Aorta (tissue), 5 donors: ENCODE data around the gene PPEF2. TPM values are rescaled to one million over a fixed set of nuclear protein-coding genes. Genes with fewer than 3 reads are reported as not detected.
"Not testable (repeated sequence)": the region's sequence is repeated elsewhere in the genome, so short reads cannot be mapped to it uniquely, and the experiment has no call there.

Experiments used
- ATAC-seq: fragments of 200-7000 bp; cut with Tn5 transposase; one replicate; pipeline ENCODE4 v1.9.1; 2022; ENCODE audit warnings: moderate library complexity; ENCODE audit not compliant: low FRiP score
- DNase-seq, 2 donors: peaks; one replicate each; pipeline ENCODE4 v3.0.0-alpha.2; 2020
- H3K27ac ChIP-seq, 2 donors: one replicate each; pipeline ENCODE4 v1.5.1; 2013; ENCODE audit warnings: low read length in 2 of 2, mild to moderate bottlenecking in 2 of 2, moderate library complexity in 2 of 2, control low read depth in 1 of 2, inconsistent platforms in 1 of 2, low read depth in 1 of 2
- H3K27me3 ChIP-seq, 2 donors: one replicate each; pipeline ENCODE4 v1.6.1; 2013; ENCODE audit warnings: control low read depth in 1 of 2, low read length in 1 of 2, mild to moderate bottlenecking in 1 of 2, moderate library complexity in 1 of 2; ENCODE audit not compliant: insufficient read depth in 2 of 2, control insufficient read depth in 1 of 2
- H3K36me3 ChIP-seq, 2 donors: one replicate each; pipeline ENCODE4 v1.6.1; 2013; ENCODE audit warnings: control low read depth in 1 of 2, low read length in 1 of 2, mild to moderate bottlenecking in 1 of 2; ENCODE audit not compliant: insufficient read depth in 2 of 2, control insufficient read depth in 1 of 2
- H3K4me1 ChIP-seq, 2 donors: one replicate each; pipeline ENCODE4 v1.6.1; 2013; ENCODE audit warnings: low read length in 2 of 2, control low read depth in 1 of 2, mild to moderate bottlenecking in 1 of 2, moderate library complexity in 1 of 2; ENCODE audit not compliant: insufficient read depth in 2 of 2, control insufficient read depth in 1 of 2
- H3K4me3 ChIP-seq, 2 donors: one replicate each; pipeline ENCODE4 v1.5.1; 2013; ENCODE audit warnings: low read length in 2 of 2, control low read depth in 1 of 2, mild to moderate bottlenecking in 1 of 2
- H3K9me3 ChIP-seq: one replicate; pipeline ENCODE4 v1.6.1; 2013; ENCODE audit warnings: mild to moderate bottlenecking, low read length; ENCODE audit not compliant: control insufficient read depth
- WGBS, 2 donors: extraction: QIAGEN DNeasy Blood & Tissue Kit; methylation state at CpG; one replicate each; pipeline ENCODE4 v1.1.7; 2013; 5-methylcytosine and 5-hydroxymethylcytosine counted together
- intact Hi-C, 2 donors: fragments of 100-400 bp; cut with DNase I; formaldehyde crosslinking; loops; one replicate each; pipeline versions ENCODE4 v1.14.2 to v1.15.0; 2022
- polyA plus RNA-seq, 2 donors: library from polyadenylated mRNA; stranded (reverse); fragments of 200-250 nt; gene quantifications; one replicate each; pipeline ENCODE4 v1.2.3, GENCODE V29; 2013
- total RNA-seq, 2 donors: library from RNA; stranded (reverse); fragmentation: NEBNext Ultra II Directional; extraction: Animal tissue kit (Norgen Biotek cat#: 25700); gene quantifications; one replicate each; pipeline ENCODE4 v1.2.1, GENCODE V29; 2021
- donor health status: healthy with polysubstance abuse.
- donor health status: Bipolar disorder and iron deficiency.
- donor health status: DM: no; HTN: no; CAD: no.
- donor health status: DM: no; HTN: no; CAD: no.
- donor health status: DM: yes; HTN: yes; CAD: no.

Gene PPEF2
- total and polyA plus RNA-seq, 4 donors = 0.15 to 0.36 (median 0.32) TPM; not detected in 1

DNA sequence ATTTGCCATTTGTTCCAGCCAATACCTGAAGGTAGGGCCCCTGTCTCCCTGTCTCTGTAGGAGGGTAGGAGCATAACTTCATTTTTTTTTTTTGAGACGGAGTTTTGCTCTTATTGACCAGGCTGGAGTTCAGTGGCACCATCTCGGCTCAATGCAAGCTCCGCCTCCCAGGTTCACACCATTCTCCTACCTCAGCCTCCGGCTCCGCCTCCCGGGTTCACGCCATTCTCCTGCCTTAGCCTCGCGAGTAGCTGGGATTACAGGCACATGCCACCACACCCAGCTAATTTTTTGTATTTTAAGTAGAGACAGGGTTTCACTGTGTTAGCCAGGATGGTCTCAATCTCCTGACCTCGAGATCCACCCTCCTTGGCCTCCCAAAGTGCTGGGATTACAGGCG lies 22.7 kb upstream of the PPEF2 start:
- intact Hi-C loops, ATAC-seq, H3K4me3 ChIP-seq, H3K27me3 ChIP-seq, H3K36me3 ChIP-seq, H3K9me3 ChIP-seq, H3K27ac ChIP-seq, H3K4me1 ChIP-seq, DNase-seq: not testable (repeated sequence)
- 94 to 95% methylated on average over 11 of the region's 11 CpGs for WGBS, 2 donors

DNA sequence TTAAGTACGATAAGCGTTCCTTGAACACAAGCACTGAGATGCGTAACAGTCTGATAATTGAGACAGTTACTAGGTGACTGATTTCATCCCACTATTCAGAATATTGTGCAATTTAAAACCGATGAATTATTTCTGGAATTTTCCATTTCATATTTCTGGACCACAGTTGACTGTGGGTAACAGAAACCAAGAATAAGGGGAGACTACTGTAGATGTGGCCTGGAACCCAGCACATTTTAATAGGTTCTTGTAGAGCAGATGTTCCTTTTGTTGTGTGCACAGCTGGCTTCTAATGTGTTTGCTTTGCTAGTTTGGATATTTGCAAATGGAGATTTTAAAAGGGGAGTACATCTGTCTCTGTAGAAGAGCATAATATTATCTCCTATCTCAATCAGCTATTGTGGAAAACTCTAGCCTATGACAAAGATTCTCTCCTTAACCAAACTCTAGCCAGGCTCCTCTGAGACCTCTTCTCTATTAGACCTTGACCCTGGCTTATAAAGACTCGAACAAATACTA lies 22.1 kb upstream of the PPEF2 start:
- Histone ChIP-seq H3K4me1 (no peaks in the 10 kb centered on the region), H3K9me3 (no peaks in the 10 kb centered on the region), H3K27ac (no peak overlapping the region), H3K36me3 (peaks cover 1 to 2% of the 10 kb centered on the region in 2 donors), H3K4me3 (no peak overlapping the region), H3K27me3 (no peaks in the 10 kb centered on the region)
- 88 to 89% methylated on average over 5 of the region's 5 CpGs for WGBS, 2 donors
- no peak for DNase-seq
- no peak for ATAC-seq
- intact Hi-C loops = no loop called here

DNA sequence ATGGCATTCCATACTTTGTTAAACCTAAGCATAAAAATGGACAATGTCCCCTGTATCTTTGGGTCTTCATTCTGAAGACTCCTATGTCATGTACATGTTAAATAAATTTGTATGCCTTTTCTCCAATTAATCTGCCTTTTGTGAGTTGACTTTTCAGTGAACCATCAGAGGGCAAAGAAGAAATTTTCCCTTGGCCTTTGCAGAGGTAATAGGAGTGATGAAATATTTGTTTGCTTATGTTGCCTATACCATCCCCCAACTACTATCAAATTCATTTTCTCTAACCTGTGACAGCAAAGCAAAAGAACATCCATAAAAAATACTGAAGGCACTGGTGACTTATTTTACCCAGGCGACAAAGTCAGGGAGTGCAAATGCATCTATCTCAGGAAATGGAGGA lies 20.3 kb upstream of the PPEF2 start:
- ATAC-seq = no peak
- H3K4me3 ChIP-seq = no peak overlapping the region
- no peaks in the 10 kb centered on the region for H3K27me3 ChIP-seq
- DNase-seq = no peak
- no peaks in the 10 kb centered on the region for H3K4me1 ChIP-seq
- intact Hi-C loops = no loop called here
- peaks cover 1 to 2% of the 10 kb centered on the region in 2 donors for H3K36me3 ChIP-seq
- WGBS, 2 donors = 73 to 87% methylated on average over 1 of the region's 1 CpG
- no peaks in the 10 kb centered on the region for H3K9me3 ChIP-seq
- H3K27ac ChIP-seq = no peak overlapping the region

DNA sequence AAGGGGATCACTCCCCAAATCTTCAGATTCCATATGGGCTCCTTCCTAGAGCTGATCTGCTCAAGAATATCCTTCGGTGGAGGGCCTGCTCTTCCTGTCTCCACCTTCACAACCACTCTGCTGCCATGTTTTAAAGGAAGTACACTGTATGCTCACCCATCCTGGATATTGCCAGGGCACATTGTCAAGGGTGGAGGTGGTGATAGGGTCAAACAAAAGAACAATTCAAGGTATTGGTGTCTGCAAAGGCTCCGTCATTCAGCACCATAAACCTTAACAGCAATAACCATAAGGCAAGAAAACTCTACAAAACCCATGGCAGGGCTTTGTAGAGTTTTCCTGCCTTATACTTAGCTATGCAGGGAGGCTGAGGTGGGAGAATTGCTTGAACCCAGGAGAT lies 19.7 kb upstream of the PPEF2 start:
- ATAC-seq = no peak
- Histone ChIP-seq H3K9me3 (no peaks in the 10 kb centered on the region), H3K36me3 (peaks cover 1 to 2% of the 10 kb centered on the region in 2 donors), H3K4me3 (no peak overlapping the region), H3K4me1 (no peaks in the 10 kb centered on the region), H3K27ac (no peak overlapping the region), H3K27me3 (no peaks in the 10 kb centered on the region)
- 95 to 96% methylated on average over 2 of the region's 2 CpGs for WGBS, 2 donors
- DNase-seq = no peak
- intact Hi-C loops = no loop called here

DNA sequence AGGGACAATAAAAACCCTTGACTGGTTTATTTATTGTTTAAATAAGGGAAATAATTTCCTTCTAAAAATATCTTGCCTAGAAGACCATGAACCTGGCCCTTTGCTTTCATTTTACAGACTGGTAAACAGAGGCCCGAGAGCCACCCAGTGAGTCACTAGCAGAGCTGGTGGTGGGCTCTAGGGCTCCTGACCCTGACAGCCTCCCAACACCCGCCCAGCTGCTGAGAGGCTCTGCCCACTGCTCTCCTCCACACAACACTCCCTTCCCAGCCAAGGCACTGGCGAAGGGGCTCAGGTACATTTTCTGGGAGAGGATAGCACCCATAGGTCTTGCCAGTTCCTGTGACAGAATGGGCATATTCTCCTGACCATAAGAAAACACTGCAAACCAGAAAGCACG lies 18.1 kb upstream of the PPEF2 start:
- WGBS, 2 donors = 92 to 93% methylated on average over 4 of the region's 4 CpGs
- ATAC-seq (no peak), DNase-seq (no peak)
- Histone ChIP-seq H3K27ac (no peak overlapping the region), H3K9me3 (no peaks in the 10 kb centered on the region), H3K4me3 (no peak overlapping the region), H3K4me1 (no peaks in the 10 kb centered on the region), H3K36me3 (peaks cover 1 to 2% of the 10 kb centered on the region in 2 donors), H3K27me3 (no peaks in the 10 kb centered on the region)
- intact Hi-C loops = no loop called here

DNA sequence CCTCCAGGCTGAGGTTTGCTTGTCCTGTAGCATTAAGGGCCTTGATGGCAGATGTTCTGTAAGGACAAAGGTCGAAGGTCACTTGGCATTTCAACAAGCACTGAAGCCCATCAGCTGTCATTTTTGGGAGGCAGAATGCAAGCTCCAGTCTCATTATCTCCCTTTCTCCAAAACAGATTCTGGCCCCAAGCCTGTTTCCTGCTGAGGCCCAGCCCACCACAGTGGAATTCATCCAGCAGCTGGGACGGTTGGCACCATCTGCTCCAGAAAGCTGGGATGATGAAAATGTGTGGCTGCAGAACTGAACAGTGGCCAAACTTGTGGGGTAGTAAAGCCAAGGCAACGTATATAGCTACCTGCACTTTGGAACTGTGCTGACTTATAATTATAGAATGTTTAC lies 17.7 kb upstream of the PPEF2 start:
- DNase-seq (no peak), ATAC-seq (no peak)
- H3K27me3 ChIP-seq = no peaks in the 10 kb centered on the region
- no peak overlapping the region for H3K4me3 ChIP-seq
- H3K9me3 ChIP-seq = no peaks in the 10 kb centered on the region
- intact Hi-C loops = no loop called here
- no peaks in the 10 kb centered on the region for H3K4me1 ChIP-seq
- H3K27ac ChIP-seq = no peak overlapping the region
- WGBS, 2 donors = 35 to 38% methylated on average over 3 of the region's 3 CpGs
- peaks cover 1 to 2% of the 10 kb centered on the region in 2 donors for H3K36me3 ChIP-seq

DNA sequence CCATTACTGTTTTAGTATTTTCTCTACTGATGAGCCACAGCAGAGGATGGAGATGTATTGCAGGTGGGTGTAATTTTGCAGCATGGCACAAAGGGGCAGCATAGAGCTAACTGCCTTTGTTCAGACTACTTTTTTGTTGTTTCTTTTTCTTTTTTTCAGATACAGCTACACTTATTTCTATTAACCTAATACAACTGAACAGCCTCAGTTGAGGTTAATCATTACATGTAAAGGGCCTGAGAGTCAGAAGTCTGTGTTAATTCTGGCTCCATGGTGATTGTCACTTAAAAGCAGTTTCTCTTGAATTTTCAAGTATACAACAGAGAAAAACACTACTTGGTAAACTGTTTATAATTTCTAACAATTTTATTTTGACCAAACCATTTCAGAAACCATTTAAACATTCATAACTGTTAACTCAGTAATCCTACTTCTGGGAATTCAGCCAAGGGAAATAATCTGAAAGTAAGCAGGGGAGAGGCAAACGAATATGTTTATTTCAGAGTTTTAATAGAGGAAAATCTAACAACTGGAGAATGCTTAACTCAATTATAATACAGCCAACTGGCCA lies 13.9 kb upstream of the PPEF2 start:
- H3K36me3 ChIP-seq = peaks cover 0 to 1% of the 10 kb centered on the region in 2 donors
- no peaks in the 10 kb centered on the region for H3K4me1 ChIP-seq
- no peak overlapping the region for H3K27ac ChIP-seq
- ATAC-seq (peak; percentile 81), DNase-seq (no peak)
- 2% methylated on average over 1 of the region's 1 CpG for WGBS, 2 donors
- intact Hi-C loops = no loop called here
- H3K4me3 ChIP-seq = no peak overlapping the region
- no peaks in the 10 kb centered on the region for H3K9me3 ChIP-seq
- H3K27me3 ChIP-seq = no peaks in the 10 kb centered on the region

DNA sequence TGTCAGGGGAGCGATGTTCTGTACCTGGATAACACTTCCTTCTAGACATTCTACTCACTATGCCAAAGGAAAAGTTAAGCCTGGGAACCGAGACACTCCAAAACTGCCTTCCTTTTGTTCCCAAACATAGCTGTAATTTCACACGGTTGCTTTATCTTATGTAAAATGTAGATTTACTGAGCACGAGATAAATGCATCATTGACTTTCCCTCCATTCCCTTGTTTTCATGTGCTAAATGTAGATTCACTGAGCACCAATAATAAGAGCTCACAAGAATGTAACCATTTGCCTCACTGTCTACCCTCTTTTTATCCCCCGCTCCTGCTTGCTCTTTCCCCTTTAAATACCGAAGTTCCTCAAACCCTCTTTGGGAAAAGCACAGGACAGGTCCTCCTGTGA lies 10.7 kb upstream of the PPEF2 start:
- no peak overlapping the region for H3K4me3 ChIP-seq
- no peak overlapping the region for H3K27ac ChIP-seq
- H3K27me3 ChIP-seq = no peaks in the 10 kb centered on the region
- no peak for ATAC-seq
- H3K4me1 ChIP-seq = no peaks in the 10 kb centered on the region
- no peak for DNase-seq
- intact Hi-C loops = no loop called here
- WGBS, 2 donors = 52 to 59% methylated on average over 6 of the region's 6 CpGs
- no peaks in the 10 kb centered on the region for H3K9me3 ChIP-seq
- no peaks in the 10 kb centered on the region for H3K36me3 ChIP-seq

DNA sequence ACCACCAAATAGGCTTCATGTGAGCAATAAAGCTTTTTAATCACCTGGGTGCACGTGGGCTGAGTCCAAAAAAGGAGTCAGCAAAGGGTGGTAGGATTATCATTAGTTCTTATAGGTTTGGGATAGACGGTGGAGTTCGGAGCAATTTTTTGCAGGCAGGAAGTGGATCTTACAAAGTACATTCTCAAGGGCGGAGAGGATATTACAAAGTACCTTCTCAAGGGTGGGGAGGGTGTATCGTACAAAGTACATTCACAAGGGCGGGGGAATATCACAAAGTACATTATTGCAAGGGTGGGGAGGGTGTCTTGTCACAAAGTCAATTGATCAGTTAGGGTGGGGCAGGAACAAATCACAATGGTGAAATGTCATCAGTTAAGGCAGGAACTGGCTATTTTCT lies 8.6 kb upstream of the PPEF2 start:
- H3K36me3 ChIP-seq, DNase-seq, H3K4me1 ChIP-seq, H3K27ac ChIP-seq, H3K9me3 ChIP-seq, H3K4me3 ChIP-seq, ATAC-seq, H3K27me3 ChIP-seq, intact Hi-C loops: not testable (repeated sequence)
- 95 to 96% methylated on average over 6 of the region's 6 CpGs for WGBS, 2 donors
